ENCODE data around the gene CUX1. TPM values are rescaled to one million over a fixed set of nuclear protein-coding genes. Genes with fewer than 3 reads are reported as not detected.

Gene CUX1
- total and polyA plus RNA-seq, 5 donors, result 54.1 to 146 (median 109) TPM

Small RNA genes within 50 kb of the gene (microRNA-seq; reads per million reads assigned to microRNA genes)
- 0 reads per million in 2 donors for gene MIR4285

Other genes with a start within 250 kb of the CUX1 start
- not detected for gene MYL10, start 188.3 kb upstream of the CUX1 start, total RNA-seq
- gene MYL10, start 188.3 kb upstream of the CUX1 start, polyA plus RNA-seq, result not detected

All from right cardiac atrium (tissue), 5 donors.